H1 (cell line): Measurements from ENCODE around the gene DPF3.

ENCODE experiments used
- BCL11A ChIP-seq, 2 experiments: IDR thresholded peaks; one replicate each; pipeline ENCODE4 v1.6.1; 2011; ENCODE audit warnings: low read depth in 2 of 2, low read length in 2 of 2, mild to moderate bottlenecking in 2 of 2
- FOSL1 ChIP-seq: IDR thresholded peaks from 2 replicates; pipeline ENCODE4 v1.6.1; 2011; ENCODE audit warnings: mild to moderate bottlenecking, low read depth, low read length, moderate library complexity; ENCODE audit not compliant: insufficient read depth
- HDAC6 ChIP-seq: IDR thresholded peaks from one replicate; pipeline ENCODE4 v1.7.1; 2012; ENCODE audit warnings: low read depth, mild to moderate bottlenecking, inconsistent platforms, low read length, moderate library complexity
- JUN ChIP-seq: IDR thresholded peaks from 2 replicates; pipeline ENCODE4 v1.6.1; 2011; ENCODE audit warnings: low read depth, mild to moderate bottlenecking, improper control_type of control experiment, low read length
- MAX ChIP-seq: IDR thresholded peaks from 2 replicates; pipeline ENCODE4 v1.6.1; 2012; ENCODE audit warnings: inconsistent platforms
- POLR2A ChIP-seq, 2 experiments: IDR thresholded peaks; 1 replicate in 1 of 2; 2 replicates in 1 of 2; pipeline ENCODE4 v1.6.1; 2011; ENCODE audit warnings: low read depth in 2 of 2, low read length in 2 of 2, mild to moderate bottlenecking in 2 of 2; ENCODE audit errors: control extremely low read depth in 1 of 2
- POLR2AphosphoS5 ChIP-seq: IDR thresholded peaks from 2 replicates; pipeline ENCODE4 v1.6.1; 2011; ENCODE audit warnings: low read depth, low read length
- RNF2 ChIP-seq: fragments of 200-900, 300-1000 bp; sonication (generic); IDR thresholded peaks from 2 replicates; pipeline ENCODE4 v1.7.1; 2016; ENCODE audit warnings: borderline replicate concordance, low read depth, mild to moderate bottlenecking, antibody characterized with exemption, low read length; ENCODE audit not compliant: poor library complexity, severe bottlenecking; ENCODE audit errors: missing control alignments
- SIN3A ChIP-seq, 2 experiments: IDR thresholded peaks in 1 of 2; conservative IDR thresholded peaks in 1 of 2; 2 replicates each; pipeline ENCODE4 v1.6.1; 2011 to 2012; ENCODE audit warnings: low read length in 2 of 2, improper control_type of control experiment in 1 of 2, low read depth in 1 of 2, mild to moderate bottlenecking in 1 of 2
- TBP ChIP-seq: IDR thresholded peaks from 2 replicates; pipeline ENCODE4 v1.6.1; 2011; ENCODE audit warnings: low read depth, low read length, improper control_type of control experiment
- USF2 ChIP-seq: IDR thresholded peaks from 2 replicates; pipeline ENCODE4 v1.6.1; 2011; ENCODE audit warnings: low read length, improper control_type of control experiment

DNA sequence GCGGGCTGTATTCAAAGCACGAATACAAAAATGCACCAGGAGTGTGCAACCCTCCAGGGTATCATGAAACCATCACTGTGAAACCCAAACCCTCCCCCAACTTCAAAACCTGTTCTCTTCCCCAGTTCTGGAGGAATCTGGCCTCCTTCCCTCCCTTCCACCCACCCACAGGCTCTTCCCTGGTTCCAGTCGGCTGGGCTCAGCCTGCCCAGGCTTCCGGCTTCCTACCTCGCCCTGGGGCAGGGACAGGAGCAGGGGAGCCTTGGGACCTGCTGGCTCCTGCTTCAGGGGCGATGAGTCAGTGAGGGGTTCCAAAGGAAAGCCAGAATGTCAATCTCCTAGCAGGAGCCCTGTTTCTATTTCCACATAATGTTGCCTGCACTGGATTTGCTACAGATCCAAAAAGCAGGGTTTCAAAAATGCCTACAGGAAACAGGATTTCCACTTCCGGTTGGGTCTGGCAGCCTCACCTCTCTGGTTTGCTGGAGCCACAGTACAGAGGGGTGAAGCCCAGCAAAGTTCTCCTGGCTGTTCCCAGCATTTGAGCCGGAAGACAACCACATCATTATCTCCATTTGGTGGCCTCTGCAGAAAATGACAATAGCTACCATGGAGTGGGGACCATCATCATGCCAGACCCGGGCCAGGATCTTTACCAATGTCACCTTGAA, 278.3 kb downstream of the DPF3 start:
- no peak for TF ChIP-seq USF2
- TF ChIP-seq BCL11A (IDR thresholded peaks at IDR 0.05; ENCODE audit: low read depth in 2 of 2, low read length in 2 of 2), result no peak
- TF ChIP-seq SIN3A (conservative IDR thresholded peaks at IDR 0.05 in 1 of 2, IDR thresholded peaks at IDR 0.05 in 1 of 2; ENCODE audit: low read depth in 1 of 2, low read length in 2 of 2), result no peak
- no peak for TF ChIP-seq POLR2A (IDR thresholded peaks at IDR 0.05; ENCODE audit: control extremely low read depth in 1 of 2, low read depth in 2 of 2, low read length in 2 of 2)
- no peak for TF ChIP-seq RNF2
- TF ChIP-seq HDAC6, result no peak
- no peak for TF ChIP-seq MAX
- no peak for TF ChIP-seq FOSL1
- TF ChIP-seq JUN, result no peak
- no peak for TF ChIP-seq POLR2AphosphoS5
- no peak for TF ChIP-seq TBP
